Measurements from ENCODE around the gene ZC3HAV1L. TPM values are rescaled to one million over a fixed set of nuclear protein-coding genes. Genes with fewer than 3 reads are reported as not detected.
A peak's percentile ranks its signal among the peaks of the same experiment; 100 is the strongest.
"Not testable (repeated sequence)": the region's sequence is repeated elsewhere in the genome, so short reads cannot be mapped to it uniquely, and the experiment has no call there.

Gene ZC3HAV1L
- total RNA-seq, 1 donor from 2014 or later, result 29.1 TPM

DNA sequence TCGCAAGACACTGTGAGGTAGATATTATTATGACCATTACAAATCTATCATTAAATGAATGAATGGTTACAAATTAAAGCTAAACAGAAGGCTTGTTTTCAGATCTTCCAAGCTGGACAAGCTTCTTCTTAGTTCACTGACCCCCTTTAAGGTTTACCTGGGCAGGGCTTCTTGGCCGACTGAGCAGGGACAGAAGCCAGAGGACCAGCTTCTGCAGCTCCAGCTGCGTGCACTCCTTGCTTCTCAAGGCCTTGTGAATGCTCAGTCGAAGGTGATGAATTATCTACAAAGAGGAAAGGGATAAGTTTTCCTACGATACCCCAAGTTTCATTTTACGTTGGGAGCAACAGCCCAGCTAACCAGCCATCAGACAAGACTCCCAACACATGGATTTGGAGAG is 9.3 kb downstream of the ZC3HAV1L start:
- Histone ChIP-seq H3K27ac (no peak overlapping the region), H3K4me3 (no peak overlapping the region), H3K9me3 (no peaks in the 10 kb centered on the region), H3K4me1 (no peaks in the 10 kb centered on the region), H3K36me3 (peaks cover 9 to 14% of the 10 kb centered on the region in 2 donors), H3K27me3 (no peaks in the 10 kb centered on the region)
- no peak for DNase-seq (ENCODE audit: low spot score in 2 of 2)
- TF ChIP-seq, protein P1, sequence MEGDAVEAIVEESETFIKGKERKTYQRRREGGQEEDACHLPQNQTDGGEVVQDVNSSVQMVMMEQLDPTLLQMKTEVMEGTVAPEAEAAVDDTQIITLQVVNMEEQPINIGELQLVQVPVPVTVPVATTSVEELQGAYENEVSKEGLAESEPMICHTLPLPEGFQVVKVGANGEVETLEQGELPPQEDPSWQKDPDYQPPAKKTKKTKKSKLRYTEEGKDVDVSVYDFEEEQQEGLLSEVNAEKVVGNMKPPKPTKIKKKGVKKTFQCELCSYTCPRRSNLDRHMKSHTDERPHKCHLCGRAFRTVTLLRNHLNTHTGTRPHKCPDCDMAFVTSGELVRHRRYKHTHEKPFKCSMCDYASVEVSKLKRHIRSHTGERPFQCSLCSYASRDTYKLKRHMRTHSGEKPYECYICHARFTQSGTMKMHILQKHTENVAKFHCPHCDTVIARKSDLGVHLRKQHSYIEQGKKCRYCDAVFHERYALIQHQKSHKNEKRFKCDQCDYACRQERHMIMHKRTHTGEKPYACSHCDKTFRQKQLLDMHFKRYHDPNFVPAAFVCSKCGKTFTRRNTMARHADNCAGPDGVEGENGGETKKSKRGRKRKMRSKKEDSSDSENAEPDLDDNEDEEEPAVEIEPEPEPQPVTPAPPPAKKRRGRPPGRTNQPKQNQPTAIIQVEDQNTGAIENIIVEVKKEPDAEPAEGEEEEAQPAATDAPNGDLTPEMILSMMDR (IDR thresholded peaks at IDR 0.05), result no peak
- intact Hi-C loops (cut with DNase I), result no loop called here

DNA sequence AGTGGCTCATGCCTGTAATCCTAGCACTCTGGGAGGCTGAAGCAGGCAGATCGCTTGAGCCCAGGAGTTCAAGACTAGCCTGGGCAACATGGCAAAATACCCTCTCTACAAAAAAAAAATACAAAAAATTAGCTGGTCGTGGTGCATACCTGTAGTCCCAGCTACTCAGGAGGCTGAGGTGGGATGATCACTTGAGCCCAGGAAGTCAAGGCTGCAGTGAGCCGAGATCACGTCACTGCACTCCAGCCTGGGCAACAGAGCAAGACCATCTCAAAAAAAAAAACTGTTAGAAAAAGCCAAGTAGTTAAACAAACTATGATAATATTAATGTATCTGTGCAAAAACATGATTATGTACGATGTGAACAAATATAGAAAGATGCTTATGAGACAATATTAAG is 10.0 kb downstream of the ZC3HAV1L start:
- H3K4me1 ChIP-seq; DNase-seq (ENCODE audit: low spot score in 2 of 2); H3K4me3 ChIP-seq; H3K9me3 ChIP-seq; intact Hi-C loops (cut with DNase I); H3K36me3 ChIP-seq; H3K27me3 ChIP-seq; H3K27ac ChIP-seq: not testable (repeated sequence)

DNA sequence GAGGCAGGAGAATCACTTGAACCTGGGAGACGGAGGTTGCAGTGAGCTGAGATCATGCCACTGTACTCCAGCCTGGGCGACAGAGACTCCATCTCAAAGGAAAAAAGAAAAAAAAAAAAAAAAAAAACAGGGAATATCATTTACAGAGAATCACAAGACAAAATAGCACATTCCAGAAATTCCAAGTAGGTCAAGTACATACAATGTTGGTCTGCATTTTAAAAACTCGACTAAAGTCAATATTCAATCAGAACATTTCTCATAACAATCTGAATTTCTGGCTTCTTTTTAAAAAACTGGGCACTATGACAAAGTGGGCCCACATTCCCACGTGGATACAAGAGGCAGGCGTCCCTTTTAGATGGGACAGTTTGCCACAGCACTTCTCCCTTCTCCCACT is 12.8 kb downstream of the ZC3HAV1L start:
- intact Hi-C loops (cut with DNase I), result no loop called here
- DNase-seq (ENCODE audit: low spot score in 2 of 2), result no peak
- no peak overlapping the region for H3K4me3 ChIP-seq
- no peak overlapping the region for H3K27ac ChIP-seq
- no peaks in the 10 kb centered on the region for H3K4me1 ChIP-seq
- TF ChIP-seq, protein P1 (IDR thresholded peaks at IDR 0.05), result no peak
- H3K27me3 ChIP-seq, result no peaks in the 10 kb centered on the region
- no peaks in the 10 kb centered on the region for H3K9me3 ChIP-seq
- peaks cover 9 to 10% of the 10 kb centered on the region in 2 donors for H3K36me3 ChIP-seq

DNA sequence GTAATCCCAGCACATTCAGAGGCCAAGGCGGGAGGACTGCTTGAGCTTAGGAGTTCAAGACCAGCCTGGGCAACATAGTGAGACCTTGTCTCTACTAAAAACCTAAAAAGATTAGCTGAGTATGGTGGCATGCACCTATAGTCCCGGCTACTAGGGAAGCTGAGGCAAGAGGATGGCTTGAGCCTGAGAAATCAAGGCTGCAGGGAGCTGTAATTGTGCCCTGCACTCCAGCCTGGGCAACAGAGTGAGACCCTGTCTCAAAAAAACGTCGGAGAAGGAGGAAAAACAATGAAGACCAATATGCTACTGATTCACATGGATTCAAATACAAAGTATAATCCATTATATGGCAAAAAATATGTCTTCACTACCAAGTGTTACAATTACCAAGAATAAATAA is 13.6 kb downstream of the ZC3HAV1L start:
- Histone ChIP-seq H3K4me1 (no peaks in the 10 kb centered on the region), H3K36me3 (peaks cover 8 to 9% of the 10 kb centered on the region in 2 donors), H3K27ac (no peak overlapping the region), H3K4me3 (no peak overlapping the region), H3K9me3 (no peaks in the 10 kb centered on the region), H3K27me3 (no peaks in the 10 kb centered on the region)
- no peak for DNase-seq (ENCODE audit: low spot score in 2 of 2)
- intact Hi-C loops (cut with DNase I), result no loop called here
- TF ChIP-seq, protein P1 (IDR thresholded peaks at IDR 0.05), result no peak

DNA sequence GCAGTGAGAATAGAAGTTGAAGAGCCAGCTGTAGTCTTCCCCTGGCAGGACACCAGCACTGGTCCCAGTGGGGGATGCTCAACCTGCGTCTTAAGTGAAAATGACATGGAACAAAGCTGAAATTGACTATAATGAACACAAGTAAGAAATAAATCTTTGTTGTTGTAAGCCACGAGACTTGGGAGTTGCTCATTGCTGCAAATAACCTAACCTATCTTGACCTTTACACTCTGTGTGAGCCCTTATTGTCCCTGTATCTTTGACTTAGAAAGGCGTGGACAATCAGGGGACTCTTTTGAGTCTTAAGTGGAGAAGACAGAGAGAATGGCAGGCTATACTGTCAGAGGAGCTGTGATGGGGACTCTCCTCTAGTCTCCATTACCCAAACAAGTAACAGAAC is 16.9 kb downstream of the ZC3HAV1L start:
- no peak for DNase-seq (ENCODE audit: low spot score in 2 of 2)
- Histone ChIP-seq H3K4me1 (no peaks in the 10 kb centered on the region), H3K4me3 (no peak overlapping the region), H3K36me3 (no peaks in the 10 kb centered on the region), H3K27ac (no peak overlapping the region), H3K27me3 (no peaks in the 10 kb centered on the region), H3K9me3 (no peaks in the 10 kb centered on the region)
- intact Hi-C loops (cut with DNase I), result no loop called here
- TF ChIP-seq, protein P1 (IDR thresholded peaks at IDR 0.05), result no peak

DNA sequence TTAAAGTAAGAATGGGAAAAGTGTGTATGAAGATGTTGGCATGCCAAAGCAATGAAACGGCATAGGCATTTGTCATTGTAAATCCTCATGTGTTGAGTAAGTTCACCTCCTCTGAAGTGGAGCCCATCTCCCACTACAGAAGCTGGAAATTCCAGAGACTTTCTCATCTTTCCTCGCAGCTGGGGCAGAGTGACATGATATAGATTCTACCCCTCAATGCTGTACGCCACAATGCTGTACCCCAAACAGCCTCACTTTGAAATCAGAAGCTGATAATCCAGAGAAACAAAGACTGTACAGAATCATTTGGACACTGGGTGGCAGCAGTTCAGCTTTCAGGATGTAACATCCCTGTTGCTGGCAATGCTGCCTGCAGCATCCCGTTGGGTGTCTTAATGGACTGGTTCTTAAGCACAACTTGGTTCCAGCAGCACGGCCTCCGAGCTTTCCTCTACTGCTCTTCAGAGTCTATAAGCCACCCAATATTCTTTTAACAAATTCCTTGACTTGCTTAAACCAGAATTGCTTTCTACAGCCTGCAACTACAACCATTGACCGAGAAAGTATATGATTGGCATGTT is 18.8 kb downstream of the ZC3HAV1L start:
- intact Hi-C loops (cut with DNase I), result loop anchor here (2.0 kb wide), 1 partner anchor 58 kb away; no protein-coding TSS in a partner anchor
- no peaks in the 10 kb centered on the region for H3K4me1 ChIP-seq
- peak in 1 of 2 donors; percentile 68 for DNase-seq (ENCODE audit: low spot score in 2 of 2)
- H3K4me3 ChIP-seq, result no peak overlapping the region
- no peaks in the 10 kb centered on the region for H3K9me3 ChIP-seq
- H3K27ac ChIP-seq, result no peak overlapping the region
- no peaks in the 10 kb centered on the region for H3K36me3 ChIP-seq
- H3K27me3 ChIP-seq, result no peaks in the 10 kb centered on the region
- TF ChIP-seq, protein P1 (IDR thresholded peaks at IDR 0.05), result peak; percentile 27 to 53 (median 33)
